Measurements from ENCODE around the gene RFESD.

RFESD gene

GRCh38 chr5:95667061-95667618, 20.6 kb downstream of the RFESD start:
- no peak for DNase-seq (ENCODE audit: low read depth, low spot score)
- POLR2A ChIA-PET: no interaction called here
- no peak overlapping the region for H3K4me3 ChIP-seq (ENCODE audit: low read depth, low read length)

GRCh38 chr5:95667678-95668077, 21.1 kb downstream of the RFESD start:
- no peak for DNase-seq (ENCODE audit: low read depth, low spot score)
- H3K4me3 ChIP-seq (ENCODE audit: low read depth, low read length): no peak overlapping the region
- POLR2A ChIA-PET: no interaction called here
- CTCF ChIA-PET: interaction anchor here (1.2 to 7.7 kb wide), 7 partner anchors 9 to 181 kb away, joined by 3 to 92 read pairs (median 7); partner anchors contain the start of gene RFESD
- no peak for TF ChIP-seq CTCF (IDR thresholded peaks at IDR 0.05; ENCODE audit: insufficient read depth, low read length, missing control alignments)

More at GRCh38 chr5:95667061-95667618, 20.6 kb downstream of the RFESD start:
- CTCF ChIA-PET: interaction anchor here (1.0 to 7.7 kb wide), 9 partner anchors 8 to 182 kb away, joined by 3 to 92 read pairs (median 7); partner anchors contain the start of gene RFESD
- TF ChIP-seq CTCF (IDR thresholded peaks at IDR 0.05; ENCODE audit: insufficient read depth, low read length, missing control alignments): no peak

GRCh38 chr5:95668216-95668615, 21.6 kb downstream of the RFESD start:
- TF ChIP-seq CTCF (IDR thresholded peaks at IDR 0.05; ENCODE audit: insufficient read depth, low read length, missing control alignments): no peak
- no peak overlapping the region for H3K4me3 ChIP-seq (ENCODE audit: low read depth, low read length)
- ChIA-PET CTCF (interaction anchor here (1.2 to 7.7 kb wide), 9 partner anchors 9 to 181 kb away, joined by 3 to 92 read pairs (median 4); partner anchors contain the start of gene RFESD), POLR2A (no interaction called here)
- DNase-seq (ENCODE audit: low read depth, low spot score): no peak

- no peak overlapping the region for H3K4me3 ChIP-seq (ENCODE audit: low read depth, low read length)
- no peak for TF ChIP-seq CTCF (IDR thresholded peaks at IDR 0.05; ENCODE audit: insufficient read depth, low read length, missing control alignments)
- no peak for DNase-seq (ENCODE audit: low read depth, low spot score)
- CTCF ChIA-PET: interaction anchor here (0.7 to 7.7 kb wide), 8 partner anchors 16 to 180 kb away, joined by 3 to 92 read pairs (median 4); partner anchors contain the start of gene RFESD
- POLR2A ChIA-PET: no interaction called here
Observed at GRCh38 chr5:95668728-95669127, 22.2 kb downstream of the RFESD start.

- peak; percentile 98 for DNase-seq (ENCODE audit: low read depth, low spot score)
- POLR2A ChIA-PET: interaction anchor here (1.5 to 1.6 kb wide), 2 partner anchors 62 to 91 kb away, joined by 5 to 12 read pairs; partner anchors contain the start of gene RHOBTB3
- H3K4me3 ChIP-seq (ENCODE audit: low read depth, low read length): no peak overlapping the region
- no peak for TF ChIP-seq CTCF (IDR thresholded peaks at IDR 0.05; ENCODE audit: insufficient read depth, low read length, missing control alignments)
- CTCF ChIA-PET: interaction anchor here (0.8 to 7.7 kb wide), 8 partner anchors 17 to 180 kb away, joined by 3 to 92 read pairs (median 4); partner anchors contain the start of gene RFESD
Observed at GRCh38 chr5:95669540-95669939, 23.0 kb downstream of the RFESD start.

GRCh38 chr5:95669985-95670384, 23.4 kb downstream of the RFESD start:
- CTCF ChIA-PET: interaction anchor here (0.8 to 7.7 kb wide), 7 partner anchors 17 to 179 kb away, joined by 3 to 92 read pairs (median 4); partner anchors contain the start of gene RFESD
- no peak for DNase-seq (ENCODE audit: low read depth, low spot score)
- no peak overlapping the region for H3K4me3 ChIP-seq (ENCODE audit: low read depth, low read length)
- TF ChIP-seq CTCF (IDR thresholded peaks at IDR 0.05; ENCODE audit: insufficient read depth, low read length, missing control alignments): no peak
- POLR2A ChIA-PET: interaction anchor here (1.5 to 1.6 kb wide), 2 partner anchors 61 to 90 kb away, joined by 5 to 12 read pairs; partner anchors contain the start of gene RHOBTB3
